Thymus (tissue), 14 donors: Measurements from ENCODE around the gene OR4K2. TPM values are rescaled to one million over a fixed set of nuclear protein-coding genes. Genes with fewer than 3 reads are reported as not detected.
"Not testable (repeated sequence)": the region's sequence is repeated elsewhere in the genome, so short reads cannot be mapped to it uniquely, and the experiment has no call there.

Source experiments
- DNase-seq, 9 donors: peaks; one replicate each; pipeline ENCODE4 v3.0.0-alpha.2; 2013; ENCODE audit warnings: low spot score in 9 of 9, low read depth in 6 of 9, missing footprints in 1 of 9
- H3K27ac ChIP-seq, 2 donors: one replicate each; pipeline ENCODE4 v1.5.1; 2013; ENCODE audit warnings: control low read depth in 1 of 2, low read depth in 1 of 2, low read length in 1 of 2, mild to moderate bottlenecking in 1 of 2, moderate library complexity in 1 of 2
- H3K27me3 ChIP-seq, 2 donors: one replicate each; pipeline ENCODE4 v1.5.1; 2013; ENCODE audit warnings: low read length in 1 of 2; ENCODE audit not compliant: control insufficient read depth in 2 of 2, insufficient read depth in 1 of 2
- H3K36me3 ChIP-seq, 2 donors: one replicate each; pipeline ENCODE4 v1.5.1; 2013; ENCODE audit warnings: low read length in 1 of 2, mild to moderate bottlenecking in 1 of 2, moderate library complexity in 1 of 2; ENCODE audit not compliant: control insufficient read depth in 2 of 2, insufficient read depth in 2 of 2
- H3K4me1 ChIP-seq, 2 donors: one replicate each; pipeline ENCODE4 v1.5.1; 2013; ENCODE audit warnings: low read length in 2 of 2; ENCODE audit not compliant: control insufficient read depth in 2 of 2, insufficient read depth in 2 of 2
- H3K4me3 ChIP-seq, 2 donors: one replicate each; pipeline ENCODE4 v1.5.1; 2013; ENCODE audit warnings: low read length in 2 of 2, control low read depth in 1 of 2, mild to moderate bottlenecking in 1 of 2
- H3K9me3 ChIP-seq, 2 donors: one replicate each; pipeline ENCODE4 v1.5.1; 2013; ENCODE audit warnings: low read length in 1 of 2, mild to moderate bottlenecking in 1 of 2; ENCODE audit not compliant: control insufficient read depth in 2 of 2, insufficient read depth in 1 of 2
- WGBS: extraction: QIAGEN DNeasy Blood & Tissue Kit; methylation state at CpG from one replicate; pipeline ENCODE4 v1.1.7; 2013; 5-methylcytosine and 5-hydroxymethylcytosine counted together
- long read RNA-seq, 10 donors: transcript quantifications; one replicate each; lab custom pipeline, GENCODE V29; 2026
- polyA plus RNA-seq: library from polyadenylated mRNA; stranded (reverse); fragments of 200-250 nt; gene quantifications from one replicate; pipeline ENCODE4 v1.2.3, GENCODE V29; 2013
- total RNA-seq: library from RNA; stranded (reverse); fragments of 120-200 nt; gene quantifications from one replicate; pipeline ENCODE4 v1.2.4, GENCODE V29; 2013
- donor health status: healthy.

The OR4K2 gene, protein sequence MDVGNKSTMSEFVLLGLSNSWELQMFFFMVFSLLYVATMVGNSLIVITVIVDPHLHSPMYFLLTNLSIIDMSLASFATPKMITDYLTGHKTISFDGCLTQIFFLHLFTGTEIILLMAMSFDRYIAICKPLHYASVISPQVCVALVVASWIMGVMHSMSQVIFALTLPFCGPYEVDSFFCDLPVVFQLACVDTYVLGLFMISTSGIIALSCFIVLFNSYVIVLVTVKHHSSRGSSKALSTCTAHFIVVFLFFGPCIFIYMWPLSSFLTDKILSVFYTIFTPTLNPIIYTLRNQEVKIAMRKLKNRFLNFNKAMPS
- not detected for total RNA-seq
- polyA plus RNA-seq, result under 0.01 TPM
- long read RNA-seq, donor 1, result 0 reads
- long read RNA-seq, donor 2, result 0 reads
- long read RNA-seq, donor 3, result 0 reads
- long read RNA-seq, donor 4, result 0 reads
- long read RNA-seq, donor 5, result 0 reads
- long read RNA-seq, donor 6, result 0 reads
- long read RNA-seq, donor 7, transcript OR4K2-201 (1 exons, 1,078 nt), result major isoform, 5 of 5 reads
- long read RNA-seq, donor 7, partial matches to known transcripts, result 0 of 5 reads
- long read RNA-seq, donor 7, other reads (novel, unspliced or antisense), result 0 of 5 reads
- long read RNA-seq, donor 8, partial matches to known transcripts, result 0 of 1 reads
- long read RNA-seq, donor 8, other reads (novel, unspliced or antisense), result 0 of 1 reads
- long read RNA-seq, donor 9, result 0 reads
- long read RNA-seq, donor 10, partial matches to known transcripts, result 0 of 2 reads
- long read RNA-seq, donor 10, other reads (novel, unspliced or antisense), result 0 of 2 reads

DNA sequence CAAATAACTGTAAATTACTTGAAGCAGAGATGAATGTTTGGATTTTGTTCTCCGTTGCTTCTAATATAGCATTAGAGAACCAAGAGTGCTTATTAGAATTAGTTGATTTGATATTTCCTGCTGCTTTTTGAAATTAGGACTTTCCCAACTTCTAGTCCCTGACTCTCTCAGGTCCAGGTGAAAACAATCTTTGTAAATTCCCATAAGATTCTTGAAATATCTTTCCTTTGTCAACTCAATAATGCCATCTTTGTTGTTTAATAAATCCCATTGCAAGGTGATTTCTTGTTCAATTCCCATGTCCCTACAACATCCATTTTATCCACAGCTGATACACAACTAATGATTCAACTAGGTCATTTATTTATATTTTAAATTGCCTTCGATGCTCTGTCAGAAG lies at the start of gene OR4K2:
OR4K2 (plus strand) TSS at position 301 of the 400 bp plus-strand sequence. CDS start 1,126 bp downstream, outside the sequence.
- Histone ChIP-seq H3K4me3 (no peak within 1 kb of the TSS), H3K27me3 (no peaks in the 10 kb centered on the region), H3K4me1 (no peaks in the 10 kb centered on the region), H3K36me3 (no peaks in the 10 kb centered on the region), H3K27ac (no peak within 1 kb of the TSS), H3K9me3 (no peaks in the 10 kb centered on the region)
- WGBS, result 52% methylated on average over 2 of the region's 2 CpGs
- no peak for DNase-seq

DNA sequence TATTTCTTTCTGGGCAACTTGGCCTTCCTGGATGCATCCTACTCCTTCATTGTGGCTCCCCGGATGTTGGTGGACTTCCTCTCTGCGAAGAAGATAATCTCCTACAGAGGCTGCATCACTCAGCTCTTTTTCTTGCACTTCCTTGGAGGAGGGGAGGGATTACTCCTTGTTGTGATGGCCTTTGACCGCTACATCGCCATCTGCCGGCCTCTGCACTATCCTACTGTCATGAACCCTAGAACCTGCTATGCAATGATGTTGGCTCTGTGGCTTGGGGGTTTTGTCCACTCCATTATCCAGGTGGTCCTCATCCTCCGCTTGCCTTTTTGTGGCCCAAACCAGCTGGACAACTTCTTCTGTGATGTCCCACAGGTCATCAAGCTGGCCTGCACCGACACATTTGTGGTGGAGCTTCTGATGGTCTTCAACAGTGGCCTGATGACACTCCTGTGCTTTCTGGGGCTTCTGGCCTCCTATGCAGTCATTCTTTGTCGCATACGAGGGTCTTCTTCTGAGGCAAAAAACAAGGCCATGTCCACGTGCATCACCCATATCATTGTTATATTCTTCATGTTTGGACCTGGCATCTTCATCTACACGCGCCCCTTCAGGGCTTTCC lies 47.2 kb upstream of the OR4K2 start:
- not testable (repeated sequence) for DNase-seq, H3K27ac ChIP-seq, H3K27me3 ChIP-seq, H3K9me3 ChIP-seq, H3K36me3 ChIP-seq, H3K4me3 ChIP-seq, H3K4me1 ChIP-seq
- 63% methylated on average over 12 of the region's 12 CpGs for WGBS

DNA sequence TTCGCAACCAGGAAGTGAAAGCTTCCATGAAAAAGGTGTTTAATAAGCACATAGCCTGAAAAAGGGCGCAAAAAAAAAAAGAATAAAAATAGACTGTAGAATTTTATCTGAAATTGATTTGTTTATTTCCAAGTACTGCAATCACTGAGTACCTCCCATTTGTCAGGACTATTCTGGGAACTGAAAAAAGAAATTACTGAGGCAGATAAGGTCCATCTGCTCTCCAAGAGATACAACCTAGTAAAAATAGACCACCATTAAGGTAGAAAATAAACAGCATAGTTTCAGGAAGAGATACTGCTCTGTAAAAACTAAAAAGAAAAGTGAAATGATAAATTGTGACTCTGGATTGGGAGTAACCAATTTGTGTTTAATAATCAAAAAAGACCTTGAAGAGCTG lies 46.6 kb upstream of the OR4K2 start:
- Histone ChIP-seq H3K4me3 (no peak overlapping the region), H3K27me3 (no peaks in the 10 kb centered on the region), H3K36me3 (no peaks in the 10 kb centered on the region), H3K9me3 (no peaks in the 10 kb centered on the region), H3K4me1 (no peaks in the 10 kb centered on the region), H3K27ac (no peak overlapping the region)
- no peak for DNase-seq
- 86% methylated on average over 2 of the region's 2 CpGs for WGBS

DNA sequence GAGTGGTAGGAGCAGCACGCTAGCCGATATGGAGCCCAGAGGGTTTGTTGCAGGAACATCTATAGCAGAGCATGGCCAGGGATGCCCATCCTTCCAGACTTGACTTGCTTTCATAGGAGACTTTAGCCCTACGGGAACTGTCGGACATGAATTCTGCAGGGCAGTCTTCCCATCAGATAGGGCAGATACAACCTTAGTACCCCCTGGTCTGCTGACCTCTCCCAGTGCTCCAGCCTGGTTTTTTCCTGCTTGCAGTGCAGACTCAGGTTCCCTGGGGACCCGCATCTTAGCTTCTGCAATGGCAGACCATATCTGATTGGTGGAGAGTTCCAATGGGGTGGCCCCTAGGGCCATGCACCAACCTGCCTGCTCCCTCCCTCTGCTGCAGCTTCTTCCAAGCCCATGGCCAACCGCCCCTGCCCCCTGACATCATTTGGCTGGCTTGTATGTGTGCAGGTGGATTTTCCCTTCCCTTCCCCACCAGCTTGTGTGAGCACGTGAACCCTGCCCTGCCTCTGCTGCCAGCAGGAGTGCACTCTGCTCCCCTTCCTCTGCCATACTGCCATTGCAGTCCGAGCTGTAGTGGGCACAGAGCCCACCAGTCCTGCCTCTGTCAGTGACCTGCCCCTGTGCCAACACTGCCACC lies 40.6 kb upstream of the OR4K2 start:
- H3K27me3 ChIP-seq, H3K36me3 ChIP-seq, H3K4me1 ChIP-seq, H3K4me3 ChIP-seq, H3K27ac ChIP-seq, DNase-seq: not testable (repeated sequence)
- WGBS, result 82% methylated on average over 8 of the region's 8 CpGs
- H3K9me3 ChIP-seq, result peaks cover 0 to 12% of the 10 kb centered on the region in 2 donors

DNA sequence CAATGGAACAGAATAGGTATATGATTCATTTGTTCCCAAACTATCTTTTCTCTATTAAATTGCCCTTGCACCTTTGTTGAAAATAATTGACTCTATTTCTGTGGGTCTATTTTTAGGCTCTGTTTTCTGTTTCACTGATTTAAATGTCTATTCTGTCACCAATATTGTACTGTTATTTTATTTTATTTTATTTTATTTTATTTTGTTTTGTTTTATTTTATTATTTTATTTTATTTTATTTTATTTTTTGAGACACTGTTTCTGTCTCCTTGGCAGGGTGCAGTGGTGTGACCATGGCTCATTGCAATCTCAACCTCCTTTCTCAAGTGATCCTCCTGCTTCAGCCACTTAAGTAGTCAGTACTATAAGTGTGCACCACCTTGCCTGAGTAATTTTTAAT lies 36.5 kb upstream of the OR4K2 start:
- no peaks in the 10 kb centered on the region for H3K36me3 ChIP-seq

DNA sequence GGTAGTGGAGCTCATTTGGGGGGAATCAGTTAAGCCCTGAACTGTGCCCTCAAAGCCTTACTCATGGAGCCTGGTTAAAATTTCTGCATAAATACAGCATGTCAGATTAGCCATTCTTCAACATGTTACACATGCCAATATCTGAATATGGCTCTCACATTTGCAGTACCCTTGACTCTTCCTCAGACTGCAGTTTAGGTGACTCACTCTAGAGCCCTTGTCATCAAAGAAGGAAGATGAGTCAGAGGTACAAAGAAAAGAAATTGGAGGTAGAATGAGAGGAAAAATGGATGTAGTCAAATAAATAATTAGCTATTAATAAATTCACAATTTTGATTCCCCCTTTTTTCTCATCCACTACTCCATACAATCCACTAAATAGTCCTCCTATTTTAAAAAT lies 23.6 kb upstream of the OR4K2 start:
- no peaks in the 10 kb centered on the region for H3K9me3 ChIP-seq
- no peak for DNase-seq
- H3K27ac ChIP-seq, result no peak overlapping the region
- no peaks in the 10 kb centered on the region for H3K36me3 ChIP-seq
- H3K4me3 ChIP-seq, result no peak overlapping the region
- no peaks in the 10 kb centered on the region for H3K27me3 ChIP-seq
- H3K4me1 ChIP-seq, result no peaks in the 10 kb centered on the region

More for the DNA sequence above, 36.5 kb upstream of the OR4K2 start:
- DNase-seq, result no peak
- Histone ChIP-seq H3K9me3 (peaks cover 0 to 12% of the 10 kb centered on the region in 2 donors), H3K4me1 (no peaks in the 10 kb centered on the region), H3K27me3 (no peaks in the 10 kb centered on the region), H3K4me3 (no peak overlapping the region), H3K27ac (no peak overlapping the region)

DNA sequence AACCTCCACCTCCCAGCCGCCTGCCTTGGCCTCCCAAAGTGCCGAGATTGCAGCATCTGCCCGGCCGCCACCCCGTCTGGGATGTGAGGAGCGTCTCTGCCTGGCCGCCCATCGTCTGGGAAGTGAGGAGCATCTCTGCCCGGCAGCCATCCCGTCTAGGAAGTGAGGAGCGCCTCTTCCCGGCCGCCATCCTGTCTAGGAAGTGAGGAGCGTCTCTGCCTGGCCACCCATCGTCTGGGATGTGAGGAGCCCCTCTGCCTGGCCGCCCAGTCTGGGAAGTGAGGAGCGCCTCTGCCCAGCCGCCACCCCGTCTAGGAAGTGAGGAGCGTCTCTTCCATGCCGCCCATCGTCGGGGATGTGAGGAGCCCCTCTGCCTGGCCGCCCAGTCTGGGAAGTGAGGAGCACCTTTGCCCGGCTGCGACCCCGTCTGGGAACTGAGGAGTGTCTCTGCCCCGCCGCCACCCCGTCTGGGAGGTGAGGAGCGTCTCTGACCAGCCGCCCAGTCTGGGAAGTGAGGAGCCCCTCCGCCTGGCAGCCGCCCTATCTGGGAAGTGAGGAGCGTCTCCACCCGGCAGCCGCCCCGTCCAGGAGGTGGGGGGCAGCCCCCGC lies 8.8 kb upstream of the OR4K2 start:
- not testable (repeated sequence) for H3K9me3 ChIP-seq, H3K36me3 ChIP-seq, H3K4me1 ChIP-seq, H3K27ac ChIP-seq, DNase-seq, H3K27me3 ChIP-seq, H3K4me3 ChIP-seq
- WGBS, result 96% methylated on average over 39 of the region's 39 CpGs

DNA sequence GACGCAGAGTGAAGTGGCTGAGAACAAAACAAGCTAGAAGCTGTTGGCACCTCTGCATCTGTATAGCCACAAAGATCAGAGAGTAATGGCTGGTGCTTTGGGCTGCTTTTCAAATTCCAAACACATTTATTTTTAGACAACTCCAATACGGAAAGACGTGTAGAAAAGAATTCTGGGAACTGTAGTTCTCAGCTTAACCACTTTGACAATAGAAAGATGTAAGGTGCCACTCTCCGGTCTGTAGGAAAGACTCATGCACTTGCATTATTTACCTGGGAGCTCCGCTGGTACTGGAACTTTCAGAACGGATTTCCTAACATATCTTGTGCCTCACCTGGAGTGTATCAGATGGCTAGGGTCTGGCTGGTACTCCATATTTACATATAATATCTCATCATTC lies 1.8 kb upstream of the OR4K2 start:
- Histone ChIP-seq H3K9me3 (no peaks in the 10 kb centered on the region), H3K4me1 (no peaks in the 10 kb centered on the region), H3K4me3 (no peak overlapping the region)

More for the DNA sequence above, 1.8 kb upstream of the OR4K2 start:
- no peaks in the 10 kb centered on the region for H3K36me3 ChIP-seq
- WGBS, result 33% methylated on average over 6 of the region's 6 CpGs
- no peak for DNase-seq
- no peak overlapping the region for H3K27ac ChIP-seq
- H3K27me3 ChIP-seq, result no peaks in the 10 kb centered on the region
